Hepatocyte (in vitro differentiated cells): ENCODE data around the gene DCC.

Experiments used
- CTCF ChIP-seq: fragments of 200-600 bp; sonication (generic); IDR thresholded peaks from 2 replicates; pipeline ENCODE4 v1.5.1; 2016; ENCODE audit warnings: antibody characterized with exemption, mild to moderate bottlenecking; ENCODE audit not compliant: poor library complexity
- EZH2 ChIP-seq: fragments of 200-600 bp; sonication (generic); IDR thresholded peaks from 2 replicates; pipeline ENCODE4 v1.6.1; 2016; ENCODE audit warnings: antibody characterized with exemption, mild to moderate bottlenecking, borderline replicate concordance
- EZH2phosphoT487 ChIP-seq: fragments of 200-600 bp; sonication (generic); IDR thresholded peaks from one replicate; pipeline ENCODE4 v1.6.1; 2018; ENCODE audit warnings: antibody characterized with exemption, mild to moderate bottlenecking, low read depth, moderate library complexity; ENCODE audit not compliant: unreplicated experiment, severe bottlenecking

- TF ChIP-seq CTCF (no peak), EZH2 (no peak), EZH2phosphoT487 (no peak)
These were observed 631.1 kb downstream of the DCC start for GRCh38 chr18:52971097-52971496.
